Liver (tissue), 3 donors: ENCODE measurements around the gene PDZD2.

Experiments used
- ATF3 ChIP-seq: IDR thresholded peaks from 2 replicates; pipeline ENCODE4 v1.6.1; 2016; ENCODE audit warnings: antibody characterized with exemption
- CTCF ChIP-seq: fragments of 150-350 bp; IDR thresholded peaks from 2 replicates; pipeline ENCODE4 v1.5.1; 2017; ENCODE audit warnings: improper control_type of control experiment, low read depth, low read length; ENCODE audit not compliant: missing input control
- EGR1 ChIP-seq, 2 donors: IDR thresholded peaks; 2 replicates each; pipeline ENCODE4 v1.6.1; 2016 to 2018; ENCODE audit warnings: antibody characterized with exemption in 2 of 2, low read depth in 2 of 2
- FOXA2 ChIP-seq: IDR thresholded peaks from 2 replicates; pipeline ENCODE4 v1.6.1; 2016; ENCODE audit warnings: antibody characterized with exemption
- GABPA ChIP-seq, 2 donors: IDR thresholded peaks in 1 of 2; conservative IDR thresholded peaks in 1 of 2; 2 replicates each; pipeline ENCODE4 v1.6.1; 2016; ENCODE audit warnings: antibody characterized with exemption in 2 of 2, mild to moderate bottlenecking in 1 of 2, moderate library complexity in 1 of 2
- JUND ChIP-seq, 2 donors: IDR thresholded peaks; 2 replicates each; pipeline ENCODE4 v1.6.1; 2016; ENCODE audit warnings: antibody characterized with exemption in 2 of 2
- MAX ChIP-seq: IDR thresholded peaks from 2 replicates; pipeline ENCODE4 v1.6.1; 2016; ENCODE audit warnings: antibody characterized with exemption
- RAD21 ChIP-seq, 2 donors: IDR thresholded peaks; 2 replicates each; pipeline ENCODE4 v1.6.1; 2016; ENCODE audit warnings: antibody characterized with exemption in 2 of 2, mild to moderate bottlenecking in 2 of 2
- REST ChIP-seq: IDR thresholded peaks from 2 replicates; pipeline ENCODE4 v1.6.1; 2016; ENCODE audit warnings: antibody characterized with exemption, mild to moderate bottlenecking
- RXRA ChIP-seq, 2 donors: IDR thresholded peaks; 2 replicates each; pipeline ENCODE4 v1.6.1; 2017 to 2018; ENCODE audit warnings: antibody characterized with exemption in 2 of 2, mild to moderate bottlenecking in 1 of 2
- SP1 ChIP-seq: IDR thresholded peaks from 2 replicates; pipeline ENCODE4 v1.6.1; 2018; ENCODE audit warnings: antibody characterized with exemption, mild to moderate bottlenecking
- TAF1 ChIP-seq: conservative IDR thresholded peaks from 2 replicates; pipeline ENCODE4 v1.6.1; 2016; ENCODE audit warnings: antibody characterized with exemption, mild to moderate bottlenecking
- YY1 ChIP-seq: IDR thresholded peaks from 2 replicates; pipeline ENCODE4 v1.6.1; 2016; ENCODE audit warnings: antibody characterized with exemption, mild to moderate bottlenecking
- donor health status: healthy.
- donor health status: healthy.

- TF ChIP-seq REST = no peak
- TF ChIP-seq CTCF = no peak
- no peak for TF ChIP-seq TAF1
- TF ChIP-seq RAD21 (IDR thresholded peaks at IDR 0.05) = no peak
- TF ChIP-seq JUND (IDR thresholded peaks at IDR 0.05) = no peak
- no peak for TF ChIP-seq RXRA (IDR thresholded peaks at IDR 0.05)
- TF ChIP-seq FOXA2 = no peak
- no peak for TF ChIP-seq MAX
- TF ChIP-seq GABPA (IDR thresholded peaks at IDR 0.05 in 1 of 2, conservative IDR thresholded peaks at IDR 0.05 in 1 of 2) = no peak
- TF ChIP-seq ATF3 = no peak
- no peak for TF ChIP-seq YY1
- TF ChIP-seq EGR1 (IDR thresholded peaks at IDR 0.05; ENCODE audit: low read depth in 2 of 2) = no peak
- no peak for TF ChIP-seq SP1
Observed at GRCh38 chr5:31626604-31627234, 12.2 kb upstream of the PDZD2 start.
